Upper lobe of left lung (tissue), 4 donors: ENCODE measurements around the gene COMMD7.

Source experiments
- CTCF ChIP-seq, 6 experiments: fragments of 450-650 bp in 4 of 6; fragments of 200-600 bp in 2 of 6; sonication (generic) in 2 of 6; IDR thresholded peaks; one replicate each; pipeline ENCODE4 v1.5.1; 2016 to 2019; ENCODE audit warnings: antibody characterized with exemption in 6 of 6
- POLR2A ChIP-seq, 4 donors: fragments of 450-650 bp; IDR thresholded peaks; one replicate each; pipeline ENCODE4 v1.5.1; 2016 to 2017; ENCODE audit warnings: antibody characterized with exemption in 4 of 4, mild to moderate bottlenecking in 2 of 4

DNA sequence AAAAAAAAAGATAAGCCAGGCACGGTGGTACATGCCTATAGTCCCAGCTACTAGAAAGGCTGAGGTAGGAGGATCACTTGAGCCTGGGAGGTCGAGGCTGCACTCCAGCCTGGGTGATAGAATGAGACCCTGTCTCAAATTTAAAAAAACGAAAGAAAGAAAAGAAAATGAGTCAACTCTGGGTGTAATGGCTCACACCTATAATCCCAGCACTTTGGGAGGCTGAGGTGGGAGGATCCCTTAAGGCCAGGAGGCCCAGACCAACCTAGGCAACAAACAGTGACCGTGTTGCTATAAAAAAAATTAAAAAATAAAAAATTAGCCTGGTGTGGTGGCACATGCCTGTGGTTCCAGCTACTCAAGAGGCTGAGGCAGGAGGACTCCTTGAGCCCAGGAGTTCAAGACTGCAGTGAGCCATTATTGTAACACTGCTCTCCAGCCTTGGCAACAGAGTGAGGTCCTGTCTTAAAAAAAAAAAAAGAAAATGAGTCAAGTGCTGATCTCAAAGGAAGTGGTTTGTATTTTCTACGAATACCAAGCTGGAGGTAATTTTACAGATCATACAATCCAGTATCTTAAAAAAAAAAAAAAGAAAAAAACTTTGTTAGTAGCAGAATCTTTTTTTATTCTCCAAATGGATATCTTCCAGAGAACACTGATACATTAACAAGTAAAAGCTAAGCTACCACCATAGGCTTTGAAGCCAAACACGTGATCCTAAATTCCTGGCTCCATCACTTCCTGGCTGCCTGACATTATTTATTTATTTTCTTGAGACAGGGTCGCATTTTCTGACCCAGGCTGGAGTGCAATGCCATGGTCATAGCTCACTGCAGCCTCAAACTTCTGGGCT is 5.7 kb downstream of the COMMD7 start:
- TF ChIP-seq CTCF (IDR thresholded peaks at IDR 0.05) (no peak), POLR2A (IDR thresholded peaks at IDR 0.05) (no peak)
